CD4-positive, alpha-beta T cell treated with Interleukin-4 for 1 hour (primary cell): ENCODE results near the gene ANO10.

Source experiments
- DNase-seq, 2 donors: peaks; one replicate each; pipeline ENCODE4 v3.0.0-alpha.2; 2020 to 2022

ANO10 gene

DNA sequence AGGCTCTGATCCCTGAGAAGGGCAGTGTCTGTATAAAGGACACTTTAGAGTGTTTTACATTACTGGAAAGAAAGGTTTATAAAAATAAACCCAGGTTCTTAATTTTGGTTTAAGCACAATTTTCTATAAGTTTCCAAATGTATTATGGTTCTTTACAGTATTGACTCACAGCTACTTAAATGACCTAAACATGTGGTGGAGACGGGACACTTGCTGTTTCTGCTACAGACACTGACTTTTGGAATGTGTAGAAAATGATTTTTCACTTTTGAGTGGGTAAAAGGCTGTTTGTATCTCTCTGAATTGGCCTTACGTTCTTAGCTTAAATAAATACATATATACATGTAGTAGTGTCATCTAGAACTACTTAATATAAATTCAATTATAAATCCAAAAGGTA, 280.0 kb downstream of the ANO10 start:
- no peak for DNase-seq

- no peak for DNase-seq
Measured at GRCh38 chr3:43340403-43340802, 281.4 kb downstream of the ANO10 start.

DNA sequence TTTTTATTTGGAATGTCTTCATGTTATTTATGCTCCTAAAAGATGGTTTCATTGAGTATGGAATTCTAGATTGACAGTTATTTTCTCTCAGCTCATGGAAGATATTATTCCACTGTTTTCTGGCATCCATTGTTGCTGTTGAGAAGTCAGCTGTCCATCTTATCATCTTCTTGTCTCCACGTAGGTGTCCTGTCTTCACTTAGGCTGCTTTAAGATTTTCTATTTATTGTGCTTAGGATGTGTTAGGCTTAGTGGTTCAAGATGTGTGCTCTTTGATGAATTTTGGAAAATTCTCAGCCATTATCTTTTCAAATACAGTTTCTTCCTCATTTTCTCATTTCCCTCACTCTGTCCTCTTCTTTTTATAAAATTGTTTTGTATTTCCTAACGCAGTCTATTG, 283.5 kb downstream of the ANO10 start:
- no peak for DNase-seq

DNA sequence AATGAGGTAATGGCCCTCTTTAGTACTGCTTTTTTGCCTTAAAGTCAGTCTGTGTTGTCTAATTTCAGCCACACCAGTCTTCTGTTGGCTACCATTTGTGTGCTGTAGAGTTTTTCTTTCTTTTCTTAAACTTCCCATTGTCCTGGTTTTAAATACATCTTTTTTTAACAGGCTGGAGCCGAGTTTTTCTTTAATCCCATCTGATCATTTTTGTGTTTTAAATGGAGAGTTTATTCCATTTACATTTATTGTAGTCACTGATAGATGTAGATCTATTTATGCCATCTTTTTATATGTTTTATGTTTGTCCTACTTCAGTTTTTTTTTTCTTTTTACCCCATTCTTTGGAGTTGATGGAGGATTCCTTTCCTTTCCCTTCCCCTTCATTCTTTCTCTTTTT, 286.0 kb downstream of the ANO10 start:
- no peak for DNase-seq

- no peak for DNase-seq
Measured at GRCh38 chr3:43334976-43335375, 286.8 kb downstream of the ANO10 start.

DNA sequence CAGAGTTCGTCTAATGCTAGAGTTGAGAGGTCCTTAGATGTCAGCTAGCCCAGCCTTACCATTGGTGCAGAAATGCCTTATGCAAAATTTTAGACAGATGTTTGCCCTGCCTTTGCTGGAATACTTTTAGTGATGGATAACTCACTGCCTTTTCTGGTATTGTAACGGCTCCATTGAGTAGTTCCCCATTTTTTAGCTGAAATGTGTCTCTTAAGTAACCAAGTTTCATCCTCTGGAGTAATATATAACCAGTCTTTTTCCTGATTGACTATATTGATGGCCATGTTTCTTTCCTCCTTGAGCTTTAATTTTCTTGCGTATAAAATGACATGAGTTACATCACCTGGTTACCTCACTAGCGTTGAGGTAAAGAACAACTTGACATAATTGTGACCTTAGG, 290.4 kb downstream of the ANO10 start:
- no peak for DNase-seq

DNA sequence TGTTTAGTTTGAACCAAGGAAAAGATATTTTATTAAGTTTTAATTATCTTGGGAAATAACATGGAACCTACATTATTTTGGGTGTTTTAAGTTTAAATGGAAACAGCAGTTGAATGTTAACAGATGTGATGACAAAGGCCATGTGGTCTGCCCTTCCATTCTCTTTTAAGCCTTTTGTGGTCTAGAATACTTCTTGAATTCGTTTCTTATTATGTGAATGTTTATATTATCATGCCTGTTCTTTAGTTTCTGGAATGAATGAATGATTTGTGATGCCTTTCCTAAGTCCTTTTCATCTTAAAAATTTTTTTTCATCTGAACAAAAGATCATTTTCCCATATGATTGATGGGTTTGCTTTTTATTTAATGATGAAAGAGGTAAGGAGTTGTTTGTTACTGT, 290.8 kb downstream of the ANO10 start:
- DNase-seq: no peak

DNA sequence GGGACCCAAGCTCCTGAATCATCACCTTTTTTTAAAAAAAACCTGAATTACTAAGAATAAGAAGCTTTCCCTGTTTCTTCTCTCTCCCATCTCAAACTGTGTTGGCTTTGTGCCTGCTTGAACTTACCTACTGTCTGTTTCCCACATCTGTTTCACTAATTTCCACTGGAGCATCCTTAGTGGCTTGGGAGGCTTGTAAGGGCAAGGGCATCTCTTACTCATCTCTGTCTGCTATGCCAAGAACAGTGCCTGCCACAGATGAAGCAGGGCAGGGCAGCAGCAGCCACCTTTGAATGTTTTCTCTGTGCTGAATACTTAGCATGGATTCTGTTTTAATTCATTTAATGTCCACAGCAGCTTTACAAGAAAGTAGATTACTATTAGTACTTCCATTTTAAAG, 293.2 kb downstream of the ANO10 start:
- DNase-seq: no peak

GRCh38 chr3:43327582-43327979, 294.2 kb downstream of the ANO10 start:
- no peak for DNase-seq

DNA sequence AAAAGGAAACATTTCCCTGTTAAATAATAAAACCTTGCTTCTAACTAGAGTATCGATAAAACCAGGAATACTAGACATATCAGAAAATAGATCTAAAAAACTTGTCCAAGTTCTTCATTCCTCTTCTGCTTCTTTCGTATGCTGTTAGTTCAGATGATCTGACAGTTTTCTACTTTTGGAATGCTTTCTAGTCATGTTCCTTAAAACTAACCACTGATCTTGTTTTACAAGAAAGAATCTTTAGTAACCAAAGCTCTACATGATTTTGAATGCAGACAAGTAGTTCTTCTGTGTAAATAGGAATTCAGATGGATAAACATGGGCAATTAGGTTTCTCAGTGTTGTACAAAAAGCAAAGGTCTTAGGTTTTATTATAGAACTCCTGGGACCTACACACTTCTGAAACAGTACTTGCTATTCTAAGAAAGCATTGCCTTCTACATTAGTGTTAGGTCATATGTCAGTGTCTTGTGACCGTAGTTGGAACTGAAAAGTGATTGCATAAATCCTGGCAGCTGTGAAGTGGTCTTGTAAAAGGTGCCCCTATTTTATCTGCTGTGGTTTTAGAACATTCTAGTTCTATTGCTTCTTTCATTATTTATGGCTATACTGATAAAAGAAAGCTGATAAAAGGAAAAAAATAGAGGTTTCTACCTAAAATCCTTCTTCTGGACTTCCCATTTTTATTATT, 294.8 kb downstream of the ANO10 start:
- no peak for DNase-seq

GRCh38 chr3:43323541-43323940, 298.3 kb downstream of the ANO10 start:
- no peak for DNase-seq

- no peak for DNase-seq
Measured at GRCh38 chr3:43320288-43320687, 301.5 kb downstream of the ANO10 start.

DNA sequence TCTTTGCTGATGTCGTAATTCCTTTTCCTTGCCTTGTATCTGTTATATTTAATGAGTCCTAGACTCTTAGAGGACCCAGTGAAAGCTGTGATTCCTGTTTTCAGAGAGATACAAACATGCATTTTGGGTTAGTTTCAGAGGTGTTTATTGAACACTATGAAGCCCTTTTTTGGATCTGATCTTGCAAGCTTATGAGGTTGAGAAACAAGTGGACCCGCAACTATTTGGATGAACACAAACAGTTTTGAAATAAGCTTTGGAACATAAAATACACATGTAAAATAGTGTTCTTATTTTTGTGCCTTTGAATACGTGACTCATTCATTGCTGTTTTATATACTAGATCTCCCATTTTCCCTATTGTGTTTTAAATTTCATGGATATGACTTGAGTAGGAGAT, 302.0 kb downstream of the ANO10 start:
- DNase-seq: no peak

GRCh38 chr3:43319376-43319775, 302.4 kb downstream of the ANO10 start:
- no peak for DNase-seq

DNA sequence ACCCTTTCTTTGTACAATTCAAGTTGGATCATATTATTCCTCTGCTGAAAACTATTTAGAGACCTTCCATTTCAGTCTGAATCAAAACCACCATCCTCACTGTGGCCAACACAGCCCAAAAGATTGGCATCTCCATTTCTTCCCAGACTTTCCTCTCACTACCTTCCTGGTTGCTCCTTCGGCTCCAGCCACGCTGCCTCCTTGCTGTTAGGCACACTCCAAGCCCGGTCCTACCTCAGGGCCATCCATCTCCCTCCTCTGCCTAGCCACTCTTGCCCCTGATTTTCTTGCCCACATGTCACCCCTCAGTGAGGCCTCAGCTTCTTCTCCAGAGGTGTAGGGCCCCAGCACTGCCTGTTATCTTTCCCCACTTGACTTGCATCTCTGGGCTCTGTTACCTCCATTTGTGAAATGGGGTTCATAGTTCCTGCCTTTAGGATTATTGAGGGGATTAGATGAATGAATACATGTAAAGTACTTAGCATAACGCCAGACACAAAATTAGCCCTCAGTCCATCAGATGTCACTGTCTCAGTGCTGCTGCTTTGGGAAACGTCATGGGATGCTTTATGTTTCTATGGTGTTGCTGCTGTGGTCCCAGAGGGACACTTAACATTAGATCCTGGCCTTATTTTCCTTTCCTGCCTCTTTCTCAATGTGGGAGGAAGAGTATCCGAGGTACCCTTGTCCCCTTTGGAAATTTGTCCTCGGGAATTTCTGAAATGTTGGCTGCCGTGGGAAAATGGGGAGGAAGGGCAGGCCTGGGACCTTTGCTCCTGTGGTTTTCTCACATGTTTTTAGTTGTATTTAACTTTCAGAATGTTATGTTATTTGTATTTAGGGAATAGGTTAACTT, 304.1 kb downstream of the ANO10 start:
- DNase-seq: no peak

DNA sequence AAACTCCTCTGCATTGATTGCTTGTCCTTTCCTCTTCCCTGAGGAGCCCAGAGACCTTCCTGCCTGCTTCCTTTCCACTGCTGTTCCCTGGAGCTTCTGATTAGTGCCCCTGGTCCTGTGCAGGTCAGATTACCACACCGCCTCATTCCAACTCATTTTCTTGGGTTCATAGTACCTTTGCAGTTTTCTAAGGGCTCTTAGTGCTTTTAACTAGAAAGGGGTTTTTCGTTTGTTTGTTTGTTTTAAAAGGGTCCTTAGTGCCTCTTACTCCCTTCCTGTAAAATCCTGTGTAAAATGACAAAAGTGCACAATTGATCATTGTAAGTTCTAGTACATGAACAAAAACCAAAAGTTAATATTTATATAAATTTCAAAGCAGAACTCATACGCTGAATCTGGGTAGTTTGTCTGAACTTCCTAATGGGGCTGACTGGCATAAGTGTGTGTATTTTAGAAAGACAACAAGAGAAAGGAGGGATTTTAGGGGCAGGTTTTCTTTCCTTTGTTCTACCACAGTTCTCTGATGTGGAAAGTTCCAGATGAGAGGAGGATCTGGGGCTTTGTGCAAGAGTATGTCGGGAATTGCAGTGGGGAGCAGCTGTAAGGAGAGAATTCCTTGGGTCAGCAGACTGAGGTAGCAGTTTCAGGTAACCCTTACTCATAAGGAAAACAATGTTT, 304.9 kb downstream of the ANO10 start:
- DNase-seq: no peak
